IMR-90 (cell line): ENCODE results near the gene OGFR. TPM values are rescaled to one million over a fixed set of nuclear protein-coding genes. Genes with fewer than 3 reads are reported as not detected.

Experiments used
- ATAC-seq: fragments of 200-7000 bp; cut with Tn5 transposase; 2 replicates; pipeline ENCODE4 v1.9.1; 2020; ENCODE audit warnings: low read depth, mild to moderate bottlenecking, moderate library complexity
- BruUV-seq: library from RNA; stranded (reverse); fragments of 400-500 nt; replicated peaks from 2 replicates; lab custom pipeline; 2021; lab: Mats Ljungman, UMichigan
- CTCF ChIA-PET: fragments of 300-600 bp; formaldehyde crosslinking; extraction: SDS; loops from one replicate; lab custom pipeline; 2021; ENCODE audit warnings: antibody characterized with exemption; lab: Yijun Ruan, JAX
- POLR2A ChIA-PET: fragments of 300-600 bp; sonication (Branson Sonifier 250); formaldehyde crosslinking; loops from one replicate; lab custom pipeline; 2022; ENCODE audit warnings: antibody characterized with exemption; ENCODE audit not compliant: unreplicated experiment; lab: Charles Lee
- DNase-seq: peaks from one replicate; pipeline ENCODE4 v3.0.0; 2013
- H2AFZ ChIP-seq: replicated peaks from 2 replicates; pipeline ENCODE3; 2013; ENCODE audit warnings: low read length, mild to moderate bottlenecking; ENCODE audit not compliant: poor library complexity
- H2AK5ac ChIP-seq: 2 replicates; pipeline ENCODE4 v1.6.1; 2013; ENCODE audit warnings: low read depth, low read length, inconsistent platforms
- H2AK9ac ChIP-seq: replicated peaks from 2 replicates; pipeline ENCODE3; 2013; ENCODE audit warnings: mild to moderate bottlenecking, low read depth, low read length, moderate library complexity; ENCODE audit not compliant: poor library complexity
- H2BK120ac ChIP-seq: 2 replicates; pipeline ENCODE4 v1.6.1; 2013; ENCODE audit warnings: low read depth, low read length, inconsistent platforms
- H2BK15ac ChIP-seq: 3 replicates; pipeline ENCODE4 v1.6.1; 2013; ENCODE audit warnings: low read depth, low read length, inconsistent platforms
- H2BK20ac ChIP-seq: 2 replicates; pipeline ENCODE4 v1.6.1; 2013; ENCODE audit warnings: low read depth, mild to moderate bottlenecking, inconsistent platforms, low read length, moderate library complexity
- H2BK5ac ChIP-seq: 2 replicates; pipeline ENCODE4 v1.6.1; 2013; ENCODE audit warnings: mild to moderate bottlenecking, low read depth, low read length, inconsistent platforms; ENCODE audit not compliant: poor library complexity, severe bottlenecking
- H3K14ac ChIP-seq: replicated peaks from 2 replicates; pipeline ENCODE4 v1.6.1; 2013; ENCODE audit warnings: low read depth, low read length, inconsistent platforms
- H3K18ac ChIP-seq: 2 replicates; pipeline ENCODE4 v1.6.1; 2013; ENCODE audit warnings: low read depth, low read length, control low read depth
- H3K23ac ChIP-seq: 2 replicates; pipeline ENCODE4 v1.6.1; 2013; ENCODE audit warnings: low read depth, low read length, inconsistent platforms
- H3K27ac ChIP-seq: 2 replicates; pipeline ENCODE4 v1.5.1; 2013; ENCODE audit warnings: mild to moderate bottlenecking, control low read depth, low read length; ENCODE audit not compliant: insufficient read depth
- H3K27me3 ChIP-seq: 2 replicates; pipeline ENCODE4 v1.6.1; 2013; ENCODE audit warnings: low read length; ENCODE audit not compliant: control insufficient read depth, insufficient read depth
- H3K36me3 ChIP-seq: 2 replicates; pipeline ENCODE4 v1.6.1; 2013; ENCODE audit warnings: low read length, mixed read lengths; ENCODE audit not compliant: control insufficient read depth, insufficient read depth
- H3K4ac ChIP-seq: 2 replicates; pipeline ENCODE4 v1.6.1; 2013; ENCODE audit warnings: low read depth, low read length, inconsistent platforms
- H3K4me1 ChIP-seq: 2 replicates; pipeline ENCODE4 v1.6.1; 2013; ENCODE audit warnings: low read length, mixed read lengths; ENCODE audit not compliant: control insufficient read depth, insufficient read depth
- H3K4me2 ChIP-seq: 2 replicates; pipeline ENCODE4 v1.6.1; 2013; ENCODE audit warnings: low read depth, mild to moderate bottlenecking, control low read depth, low read length, moderate library complexity
- H3K4me3 ChIP-seq: 2 replicates; pipeline ENCODE4 v1.5.1; 2013; ENCODE audit warnings: low read depth, mild to moderate bottlenecking, control low read depth, low read length, moderate library complexity; ENCODE audit not compliant: insufficient read depth
- H3K56ac ChIP-seq: 2 replicates; pipeline ENCODE4 v1.6.1; 2013; ENCODE audit warnings: low read length, inconsistent platforms; ENCODE audit not compliant: insufficient read depth; ENCODE audit errors: extremely low read depth
- H3K79me1 ChIP-seq, 2 experiments: 2 replicates each; pipeline ENCODE4 v1.6.1; 2013; ENCODE audit warnings: low read length in 2 of 2, inconsistent platforms in 1 of 2, low read depth in 1 of 2
- H3K9ac ChIP-seq: 2 replicates; pipeline ENCODE4 v1.6.1; 2013; ENCODE audit warnings: low read depth, low read length, control low read depth
- H3K9me1 ChIP-seq: 2 replicates; pipeline ENCODE4 v1.6.1; 2013; ENCODE audit warnings: low read length, inconsistent platforms; ENCODE audit not compliant: insufficient read depth
- H3K9me3 ChIP-seq: 2 replicates; pipeline ENCODE4 v1.6.1; 2013; ENCODE audit warnings: low read length; ENCODE audit not compliant: control insufficient read depth, insufficient read depth
- H4K20me1 ChIP-seq: 2 replicates; pipeline ENCODE4 v1.6.1; 2013; ENCODE audit warnings: low read length, inconsistent platforms; ENCODE audit not compliant: insufficient read depth
- H4K5ac ChIP-seq: 2 replicates; pipeline ENCODE4 v1.6.1; 2013; ENCODE audit warnings: mild to moderate bottlenecking, low read depth, low read length, control low read depth
- H4K8ac ChIP-seq, 2 experiments: 2 replicates each; pipeline ENCODE4 v1.6.1; 2013; ENCODE audit warnings: low read depth in 2 of 2, low read length in 2 of 2, control low read depth in 1 of 2, inconsistent platforms in 1 of 2
- H4K91ac ChIP-seq: 2 replicates; pipeline ENCODE4 v1.6.1; 2013; ENCODE audit warnings: low read depth, low read length, inconsistent platforms; ENCODE audit not compliant: insufficient read depth
- BHLHE40 ChIP-seq: fragments of 150-350 bp; IDR thresholded peaks from 2 replicates; pipeline ENCODE4 v1.6.1; 2016; ENCODE audit warnings: mild to moderate bottlenecking, low read depth, low read length
- CEBPB ChIP-seq: IDR thresholded peaks from 2 replicates; pipeline ENCODE4 v1.6.1; 2012; ENCODE audit warnings: low read depth, low read length, improper control_type of control experiment
- CHD1 ChIP-seq: IDR thresholded peaks from 2 replicates; pipeline ENCODE4 v1.6.1; 2012; ENCODE audit warnings: low read depth, low read length, improper control_type of control experiment
- FOS ChIP-seq: fragments of 150-350 bp; IDR thresholded peaks from 2 replicates; pipeline ENCODE4 v1.6.1; 2016; ENCODE audit warnings: low read depth, low read length
- MAFK ChIP-seq: IDR thresholded peaks from 2 replicates; pipeline ENCODE4 v1.6.1; 2012; ENCODE audit warnings: low read depth, low read length, improper control_type of control experiment
- MAZ ChIP-seq: IDR thresholded peaks from 2 replicates; pipeline ENCODE4 v1.6.1; 2012; ENCODE audit warnings: low read depth, mild to moderate bottlenecking, low read length, improper control_type of control experiment, moderate library complexity, borderline replicate concordance
- MXI1 ChIP-seq: IDR thresholded peaks from 2 replicates; pipeline ENCODE4 v1.6.1; 2012; ENCODE audit warnings: low read depth, mild to moderate bottlenecking, low read length, moderate library complexity, borderline replicate concordance
- NFE2L2 ChIP-seq: fragments of 150-350 bp; IDR thresholded peaks from 2 replicates; pipeline ENCODE4 v1.6.1; 2016; ENCODE audit warnings: low read depth, mild to moderate bottlenecking, low read length
- POLR2A ChIP-seq: IDR thresholded peaks from 2 replicates; pipeline ENCODE4 v1.6.1; 2012; ENCODE audit warnings: mild to moderate bottlenecking, low read depth, low read length
- RAD21 ChIP-seq: IDR thresholded peaks from 2 replicates; pipeline ENCODE4 v1.6.1; 2012; ENCODE audit warnings: low read length, improper control_type of control experiment
- RCOR1 ChIP-seq: IDR thresholded peaks from 2 replicates; pipeline ENCODE4 v1.6.1; 2012; ENCODE audit warnings: mild to moderate bottlenecking, low read length, improper control_type of control experiment; ENCODE audit not compliant: insufficient replicate concordance
- RFX5 ChIP-seq: IDR thresholded peaks from 2 replicates; pipeline ENCODE4 v1.8.0; 2012; ENCODE audit warnings: low read depth, mild to moderate bottlenecking, low read length, moderate library complexity
- SMC3 ChIP-seq: fragments of 150-350 bp; IDR thresholded peaks from 2 replicates; pipeline ENCODE4 v1.6.1; 2016; ENCODE audit warnings: low read depth, mild to moderate bottlenecking, antibody characterized with exemption, low read length, moderate library complexity
- WGBS, 2 experiments: methylation state at CpG; one replicate each; pipeline versions ENCODE4 v1.1.5 to v1.1.7; 2013; ENCODE audit warnings: missing lambda C conversion rate in 2 of 2; ENCODE audit not compliant: insufficient read length in 1 of 2; ENCODE audit errors: extremely low coverage in 2 of 2; 5-methylcytosine and 5-hydroxymethylcytosine counted together
- dilution Hi-C: fragments of 300-500 bp; cut with HindIII; formaldehyde crosslinking; loops from one replicate; pipeline ENCODE4 v1.14.3; 2018; ENCODE audit warnings: low sequenced_read_pairs; ENCODE audit not compliant: unreplicated experiment
- in situ Hi-C: fragments of 300-500 bp; cut with MboI; formaldehyde crosslinking; loops from 3 replicates; pipeline ENCODE4 v1.14.3; 2019; ENCODE audit warnings: low sequenced_read_pairs, inconsistent platforms, mixed read lengths
- intact Hi-C: fragments of 100-400 bp; cut with micrococcal nuclease; formaldehyde crosslinking; loops from 2 replicates; pipeline ENCODE4 v1.10.0; 2022
- polyA plus RNA-seq, 3 experiments: library from polyadenylated mRNA; depleted of rRNA; stranded (reverse); fragments of >200 nt; gene quantifications; 2 replicates each; pipeline ENCODE4 v1.2.3, GENCODE V29; 2012; ENCODE audit warnings: low replicate concordance in 1 of 3
- total RNA-seq: library from RNA; depleted of rRNA; stranded (reverse); fragments of >200 nt; gene quantifications from 2 replicates; pipeline ENCODE4 v1.2.3, GENCODE V29; 2012
- TF ChIP-seq, protein P1 (sequence below): fragments of 150-350 bp; IDR thresholded peaks from 2 replicates; pipeline ENCODE4 v1.6.1; 2017; ENCODE audit warnings: mild to moderate bottlenecking, antibody characterized with exemption, low read length, low read depth
- TF ChIP-seq, protein P2 (sequence below): conservative IDR thresholded peaks from 2 replicates; pipeline ENCODE4 v1.5.1; 2012; ENCODE audit warnings: mild to moderate bottlenecking, low read depth, low read length, improper control_type of control experiment
- TF ChIP-seq, protein P3 (sequence below): fragments of 150-350 bp; IDR thresholded peaks from 2 replicates; pipeline ENCODE4 v1.6.1; 2016; ENCODE audit warnings: low read depth, mild to moderate bottlenecking, low read length, moderate library complexity, borderline replicate concordance

The OGFR gene
- total and polyA plus RNA-seq, 2 of the 4 experiments (the other 2 are of a cell fraction): 22.4 to 30.1 TPM

DNA sequence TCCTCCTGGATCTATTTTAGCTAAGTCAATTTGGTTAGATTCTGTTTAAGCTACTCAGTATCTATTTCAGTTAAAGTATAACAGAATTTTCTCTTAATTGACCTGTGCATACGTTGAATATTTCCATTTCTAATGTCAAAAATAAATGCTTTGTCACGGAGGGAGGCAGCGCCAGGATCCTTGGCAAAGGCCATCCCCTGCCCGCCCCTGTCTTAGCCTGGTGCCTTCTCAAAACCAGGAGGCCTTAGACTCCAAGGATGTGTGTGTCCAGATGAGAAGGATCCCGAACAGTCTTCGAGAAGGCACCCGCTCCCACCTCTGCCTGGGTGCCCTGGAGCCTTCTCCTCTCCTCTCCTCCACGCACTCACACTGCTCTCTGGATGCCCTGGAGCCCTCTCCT lies 34.6 kb downstream of the OGFR start:
- no TSS peak for BruUV-seq
- Histone ChIP-seq H3K4me1 (0 out of 2 replicates have a peak, but pooled peaks cover 2% of the 10 kb centered on the region), H3K27ac (no peak overlapping the region), H4K5ac (no peak overlapping the region), H3K79me1 (no peaks in the 10 kb centered on the region), H3K9ac (no peak overlapping the region), H3K14ac (no peak overlapping the region), H2AK9ac (no peak overlapping the region), H4K20me1 (no peaks in the 10 kb centered on the region), H3K23ac (no peak overlapping the region), H3K4me2 (no peak overlapping the region), H2BK120ac (no peak overlapping the region), H3K9me1 (no peaks in the 10 kb centered on the region), H3K36me3 (no peaks in the 10 kb centered on the region), H4K91ac (no peak overlapping the region), H2BK15ac (no peak overlapping the region), H3K4me3 (no peak overlapping the region), H3K27me3 (no peaks in the 10 kb centered on the region; the same call in 1 of the 2 replicates), H2BK20ac (no peak overlapping the region), H4K8ac (no peak overlapping the region), H2AK5ac (no peak overlapping the region), H3K4ac (no peak overlapping the region), H3K56ac (no peak overlapping the region), H2AFZ (no peak overlapping the region), H3K9me3 (no peaks in the 10 kb centered on the region), H3K18ac (no peak overlapping the region), H2BK5ac (no peak overlapping the region)
- WGBS, 2 experiments: no CpG with 5 or more reads among the region's 8 CpGs
- ATAC-seq: no peak
- DNase-seq: no peak
- CTCF ChIA-PET: interaction anchor here (0.6 kb wide), 1 partner anchor 375 kb away, joined by 5 read pairs; no protein-coding TSS in a partner anchor
- POLR2A ChIA-PET: no interaction called here
- dilution Hi-C loops (no loop called here), in situ Hi-C loops (no loop called here), intact Hi-C loops (no loop called here)
- TF ChIP-seq BHLHE40: no peak
- TF ChIP-seq, protein P1, sequence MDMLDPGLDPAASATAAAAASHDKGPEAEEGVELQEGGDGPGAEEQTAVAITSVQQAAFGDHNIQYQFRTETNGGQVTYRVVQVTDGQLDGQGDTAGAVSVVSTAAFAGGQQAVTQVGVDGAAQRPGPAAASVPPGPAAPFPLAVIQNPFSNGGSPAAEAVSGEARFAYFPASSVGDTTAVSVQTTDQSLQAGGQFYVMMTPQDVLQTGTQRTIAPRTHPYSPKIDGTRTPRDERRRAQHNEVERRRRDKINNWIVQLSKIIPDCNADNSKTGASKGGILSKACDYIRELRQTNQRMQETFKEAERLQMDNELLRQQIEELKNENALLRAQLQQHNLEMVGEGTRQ: no peak
- no peak for TF ChIP-seq MAFK
- TF ChIP-seq RCOR1: no peak
- TF ChIP-seq CEBPB: no peak
- TF ChIP-seq NFE2L2: no peak
- no peak for TF ChIP-seq FOS
- TF ChIP-seq SMC3: no peak
- no peak for TF ChIP-seq MAZ
- TF ChIP-seq POLR2A: no peak
- no peak for TF ChIP-seq MXI1
- TF ChIP-seq RFX5: no peak
- TF ChIP-seq CHD1: no peak
- TF ChIP-seq, protein P2, sequence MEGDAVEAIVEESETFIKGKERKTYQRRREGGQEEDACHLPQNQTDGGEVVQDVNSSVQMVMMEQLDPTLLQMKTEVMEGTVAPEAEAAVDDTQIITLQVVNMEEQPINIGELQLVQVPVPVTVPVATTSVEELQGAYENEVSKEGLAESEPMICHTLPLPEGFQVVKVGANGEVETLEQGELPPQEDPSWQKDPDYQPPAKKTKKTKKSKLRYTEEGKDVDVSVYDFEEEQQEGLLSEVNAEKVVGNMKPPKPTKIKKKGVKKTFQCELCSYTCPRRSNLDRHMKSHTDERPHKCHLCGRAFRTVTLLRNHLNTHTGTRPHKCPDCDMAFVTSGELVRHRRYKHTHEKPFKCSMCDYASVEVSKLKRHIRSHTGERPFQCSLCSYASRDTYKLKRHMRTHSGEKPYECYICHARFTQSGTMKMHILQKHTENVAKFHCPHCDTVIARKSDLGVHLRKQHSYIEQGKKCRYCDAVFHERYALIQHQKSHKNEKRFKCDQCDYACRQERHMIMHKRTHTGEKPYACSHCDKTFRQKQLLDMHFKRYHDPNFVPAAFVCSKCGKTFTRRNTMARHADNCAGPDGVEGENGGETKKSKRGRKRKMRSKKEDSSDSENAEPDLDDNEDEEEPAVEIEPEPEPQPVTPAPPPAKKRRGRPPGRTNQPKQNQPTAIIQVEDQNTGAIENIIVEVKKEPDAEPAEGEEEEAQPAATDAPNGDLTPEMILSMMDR: no peak
- TF ChIP-seq RAD21: no peak
- TF ChIP-seq, protein P3, sequence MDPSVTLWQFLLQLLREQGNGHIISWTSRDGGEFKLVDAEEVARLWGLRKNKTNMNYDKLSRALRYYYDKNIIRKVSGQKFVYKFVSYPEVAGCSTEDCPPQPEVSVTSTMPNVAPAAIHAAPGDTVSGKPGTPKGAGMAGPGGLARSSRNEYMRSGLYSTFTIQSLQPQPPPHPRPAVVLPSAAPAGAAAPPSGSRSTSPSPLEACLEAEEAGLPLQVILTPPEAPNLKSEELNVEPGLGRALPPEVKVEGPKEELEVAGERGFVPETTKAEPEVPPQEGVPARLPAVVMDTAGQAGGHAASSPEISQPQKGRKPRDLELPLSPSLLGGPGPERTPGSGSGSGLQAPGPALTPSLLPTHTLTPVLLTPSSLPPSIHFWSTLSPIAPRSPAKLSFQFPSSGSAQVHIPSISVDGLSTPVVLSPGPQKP: no peak
